Skin epidermis (tissue), 12 donors: Measurements from ENCODE around the gene SPACA9.
A peak's percentile ranks its signal among the peaks of the same experiment; 100 is the strongest.

Experiments used
- H3K27ac ChIP-seq, 21 experiments: fragments of 200-600 bp; sonication (generic) in 11 of 21; one replicate each; pipeline ENCODE4 v1.5.0; 2020; ENCODE audit warnings: mild to moderate bottlenecking in 3 of 21, inconsistent platforms in 2 of 21, moderate library complexity in 2 of 21
- H3K4me3 ChIP-seq, 7 experiments: fragments of 200-600 bp; sonication (generic) in 2 of 7; one replicate each; pipeline ENCODE4 v1.5.0; 2020; ENCODE audit warnings: inconsistent platforms in 2 of 7, mild to moderate bottlenecking in 2 of 7, moderate library complexity in 1 of 7

The SPACA9 gene

GRCh38 chr9:132878695-132879456 is at the start of gene SPACA9:
TSS of gene SPACA9 (plus strand) at chr9:132878898. CDS start at chr9:132883948, 5,050 bp downstream.
- peak within 1 kb of the TSS; percentile 67 to 96 (median 88) for H3K27ac ChIP-seq

GRCh38 chr9:132832171-132832881 is 46.4 kb upstream of the SPACA9 start:
- Histone ChIP-seq H3K27ac (no peak overlapping the region), H3K4me3 (no peak overlapping the region)

More at GRCh38 chr9:132878695-132879456, at the start of gene SPACA9:
- peak within 1 kb of the TSS; percentile 78 to 98 (median 89) for H3K4me3 ChIP-seq

GRCh38 chr9:132833550-132834121 is 45.1 kb upstream of the SPACA9 start:
- Histone ChIP-seq H3K27ac (no peak overlapping the region), H3K4me3 (no peak overlapping the region)

- H3K27ac ChIP-seq = no peak overlapping the region
- no peak overlapping the region for H3K4me3 ChIP-seq
Observed at GRCh38 chr9:132834343-132834742, 44.4 kb upstream of the SPACA9 start.

GRCh38 chr9:132837501-132838286 is 41.0 kb upstream of the SPACA9 start:
- Histone ChIP-seq H3K4me3 (no peak overlapping the region), H3K27ac (no peak overlapping the region)

- H3K27ac ChIP-seq = no peak overlapping the region
- no peak overlapping the region for H3K4me3 ChIP-seq
Observed at GRCh38 chr9:132838291-132838690, 40.4 kb upstream of the SPACA9 start.

GRCh38 chr9:132840980-132841379 is 37.7 kb upstream of the SPACA9 start:
- no peak overlapping the region for H3K4me3 ChIP-seq
- no peak overlapping the region for H3K27ac ChIP-seq

GRCh38 chr9:132842124-132843044 is 36.3 kb upstream of the SPACA9 start:
- Histone ChIP-seq H3K4me3 (no peak overlapping the region), H3K27ac (no peak overlapping the region)

GRCh38 chr9:132846109-132846917 is 32.4 kb upstream of the SPACA9 start:
- Histone ChIP-seq H3K4me3 (no peak overlapping the region), H3K27ac (no peak overlapping the region)

- no peak overlapping the region for H3K4me3 ChIP-seq
- no peak overlapping the region for H3K27ac ChIP-seq
Observed at GRCh38 chr9:132846918-132847515, 31.7 kb upstream of the SPACA9 start.

GRCh38 chr9:132849185-132849706 is 29.5 kb upstream of the SPACA9 start:
- Histone ChIP-seq H3K4me3 (no peak overlapping the region), H3K27ac (no peak overlapping the region)

GRCh38 chr9:132853482-132853881 is 25.2 kb upstream of the SPACA9 start:
- Histone ChIP-seq H3K27ac (no peak overlapping the region), H3K4me3 (no peak overlapping the region)

GRCh38 chr9:132854832-132855231 is 23.9 kb upstream of the SPACA9 start:
- Histone ChIP-seq H3K27ac (no peak overlapping the region), H3K4me3 (no peak overlapping the region)

- Histone ChIP-seq H3K4me3 (no peak overlapping the region), H3K27ac (no peak overlapping the region)
Observed at GRCh38 chr9:132855904-132856303, 22.8 kb upstream of the SPACA9 start.

- Histone ChIP-seq H3K4me3 (no peak overlapping the region), H3K27ac (peak overlapping the region in 9 of 21 experiments; percentile 3 to 57 (median 29))
Observed at GRCh38 chr9:132857031-132857430, 21.7 kb upstream of the SPACA9 start.

GRCh38 chr9:132857616-132858342 is 20.9 kb upstream of the SPACA9 start:
- no peak overlapping the region for H3K4me3 ChIP-seq
- peak overlapping the region in 7 of 21 experiments; percentile 3 to 57 (median 23) for H3K27ac ChIP-seq

GRCh38 chr9:132858751-132859150 is 19.9 kb upstream of the SPACA9 start:
- H3K27ac ChIP-seq = peak overlapping the region in 1 of 21 experiments; percentile 9
- H3K4me3 ChIP-seq = no peak overlapping the region
